T-helper 1 cell treated with Interleukin-12 subunit alpha and Interleukin-12 subunit beta and Interleukin-4 antibody, amounts not matched to agents 30 μg/mL and 1 μg/mL, for 36 hours (primary cell): Measurements from ENCODE around the gene NAA15.
"Not testable (repeated sequence)": the region's sequence is repeated elsewhere in the genome, so short reads cannot be mapped to it uniquely, and the experiment has no call there.

Source experiments
- H3K27ac Mint-ChIP-seq: one replicate; pipeline ENCODE4 v1.8.0; 2021; ENCODE audit warnings: mild to moderate bottlenecking, mixed read lengths
- H3K27me3 Mint-ChIP-seq: one replicate; pipeline ENCODE4 v1.8.0; 2021; ENCODE audit warnings: low read depth, mixed read lengths
- H3K36me3 Mint-ChIP-seq: one replicate; pipeline ENCODE4 v1.8.0; 2021; ENCODE audit warnings: low read depth, mixed read lengths
- H3K4me1 Mint-ChIP-seq: one replicate; pipeline ENCODE4 v1.8.0; 2021; ENCODE audit warnings: low read depth, mixed read lengths
- H3K4me3 Mint-ChIP-seq: one replicate; pipeline ENCODE4 v1.8.0; 2021; ENCODE audit warnings: mild to moderate bottlenecking, moderate library complexity, mixed read lengths
- H3K9me3 Mint-ChIP-seq: one replicate; pipeline ENCODE4 v1.8.0; 2021; ENCODE audit warnings: mixed read lengths

The NAA15 gene

GRCh38 chr4:139301113-139301820, at the start of gene NAA15:
Gene NAA15, plus strand, starts transcription at chr4:139301505. Its CDS starts 273 bp downstream, at chr4:139301778.
- Mint-ChIP-seq H3K36me3 (peaks cover 19% of the 10 kb centered on the region), H3K27ac (peak within 1 kb of the TSS; percentile 99), H3K27me3 (no peaks in the 10 kb centered on the region), H3K4me3 (peak within 1 kb of the TSS; percentile 99), H3K4me1 (peaks cover 33% of the 10 kb centered on the region), H3K9me3 (no peaks in the 10 kb centered on the region)

GRCh38 chr4:139253046-139253445, 48.3 kb upstream of the NAA15 start:
- Mint-ChIP-seq H3K27me3 (peaks cover 4% of the 10 kb centered on the region), H3K4me1 (no peaks in the 10 kb centered on the region), H3K36me3 (no peaks in the 10 kb centered on the region), H3K9me3 (no peaks in the 10 kb centered on the region), H3K4me3 (no peak overlapping the region), H3K27ac (no peak overlapping the region)

GRCh38 chr4:139253713-139254112, 47.6 kb upstream of the NAA15 start:
- H3K27ac Mint-ChIP-seq: no peak overlapping the region
- H3K4me3 Mint-ChIP-seq: no peak overlapping the region
- H3K36me3 Mint-ChIP-seq: no peaks in the 10 kb centered on the region
- no peaks in the 10 kb centered on the region for H3K9me3 Mint-ChIP-seq
- peaks cover 4% of the 10 kb centered on the region for H3K27me3 Mint-ChIP-seq
- no peaks in the 10 kb centered on the region for H3K4me1 Mint-ChIP-seq

- H3K27ac Mint-ChIP-seq, H3K36me3 Mint-ChIP-seq, H3K4me3 Mint-ChIP-seq, H3K27me3 Mint-ChIP-seq, H3K4me1 Mint-ChIP-seq, H3K9me3 Mint-ChIP-seq: not testable (repeated sequence)
Observed at GRCh38 chr4:139255581-139255980, 45.7 kb upstream of the NAA15 start.

- Mint-ChIP-seq H3K4me3 (no peak overlapping the region), H3K9me3 (no peaks in the 10 kb centered on the region), H3K27ac (no peak overlapping the region), H3K4me1 (no peaks in the 10 kb centered on the region), H3K27me3 (peaks cover 8% of the 10 kb centered on the region), H3K36me3 (no peaks in the 10 kb centered on the region)
Observed at GRCh38 chr4:139256349-139256748, 45.0 kb upstream of the NAA15 start.

DNA sequence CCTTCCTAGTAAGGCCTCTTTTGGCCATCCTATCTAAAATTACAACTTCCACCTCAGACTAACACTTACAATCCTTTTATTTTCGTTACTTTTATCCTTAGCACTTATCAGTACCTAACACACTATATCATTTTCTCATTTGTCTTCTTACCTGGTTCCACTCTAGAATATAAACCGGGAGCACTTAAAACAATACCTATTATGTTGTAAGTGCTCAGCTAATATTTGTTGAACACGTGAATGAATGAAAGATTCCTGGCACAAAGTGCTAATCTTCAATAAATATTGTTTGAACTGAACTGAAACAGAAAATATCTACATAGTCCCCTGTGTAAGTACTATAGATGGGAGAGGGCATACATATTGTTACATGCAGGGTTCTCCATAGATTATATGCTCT, 35.7 kb upstream of the NAA15 start:
- H3K27ac Mint-ChIP-seq: no peak overlapping the region
- no peak overlapping the region for H3K4me3 Mint-ChIP-seq
- H3K4me1 Mint-ChIP-seq: peaks cover 18% of the 10 kb centered on the region
- peaks cover 28% of the 10 kb centered on the region for H3K27me3 Mint-ChIP-seq
- H3K36me3 Mint-ChIP-seq: no peaks in the 10 kb centered on the region
- no peaks in the 10 kb centered on the region for H3K9me3 Mint-ChIP-seq

DNA sequence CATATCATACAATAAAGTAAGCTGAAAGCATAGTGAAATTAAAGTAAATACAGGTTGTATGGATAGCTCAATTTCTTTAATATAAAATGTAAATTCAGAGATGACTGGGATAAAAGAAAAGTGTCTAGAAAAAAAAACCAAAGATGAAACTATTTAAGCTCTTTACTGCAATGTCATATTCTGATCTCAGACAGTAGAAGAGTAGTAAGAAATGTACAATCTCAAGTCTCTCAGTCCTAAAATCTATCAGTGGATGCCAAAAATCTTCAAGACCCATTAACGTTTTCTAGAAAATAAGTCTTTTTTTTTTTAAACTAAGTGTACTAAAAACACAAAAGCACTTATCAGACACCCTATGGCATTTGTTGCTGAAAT, 35.1 kb upstream of the NAA15 start:
- Mint-ChIP-seq H3K9me3 (no peaks in the 10 kb centered on the region), H3K27me3 (peaks cover 28% of the 10 kb centered on the region), H3K4me1 (peaks cover 18% of the 10 kb centered on the region), H3K27ac (peak overlapping the region; percentile 50), H3K36me3 (no peaks in the 10 kb centered on the region), H3K4me3 (peak overlapping the region; percentile 69)

- Mint-ChIP-seq H3K36me3 (no peaks in the 10 kb centered on the region), H3K27ac (peak overlapping the region; percentile 50), H3K4me1 (peaks cover 18% of the 10 kb centered on the region), H3K4me3 (peak overlapping the region; percentile 69), H3K27me3 (peaks cover 26% of the 10 kb centered on the region), H3K9me3 (no peaks in the 10 kb centered on the region)
Observed at GRCh38 chr4:139266583-139267257, 34.6 kb upstream of the NAA15 start.

DNA sequence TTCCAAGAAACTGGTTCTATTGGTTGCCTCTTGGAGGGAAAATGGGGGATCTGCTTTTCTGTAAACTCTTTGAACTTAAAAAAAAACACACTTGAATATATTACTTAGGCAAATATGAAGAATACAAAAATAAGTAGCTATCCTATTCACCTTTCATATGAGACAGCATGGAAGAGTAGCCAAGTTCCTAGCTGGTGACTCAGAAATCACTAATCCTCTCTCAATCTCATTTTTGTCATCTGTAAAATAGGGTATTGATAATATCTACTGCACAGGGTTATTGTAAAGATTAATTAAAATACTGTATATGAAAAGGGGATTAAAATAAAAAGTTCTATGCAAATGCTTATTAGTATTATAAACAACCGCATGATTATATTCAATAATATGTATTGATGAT, 34.0 kb upstream of the NAA15 start:
- no peak overlapping the region for H3K27ac Mint-ChIP-seq
- H3K27me3 Mint-ChIP-seq: peaks cover 24% of the 10 kb centered on the region
- H3K9me3 Mint-ChIP-seq: no peaks in the 10 kb centered on the region
- no peaks in the 10 kb centered on the region for H3K36me3 Mint-ChIP-seq
- H3K4me3 Mint-ChIP-seq: no peak overlapping the region
- peaks cover 18% of the 10 kb centered on the region for H3K4me1 Mint-ChIP-seq

DNA sequence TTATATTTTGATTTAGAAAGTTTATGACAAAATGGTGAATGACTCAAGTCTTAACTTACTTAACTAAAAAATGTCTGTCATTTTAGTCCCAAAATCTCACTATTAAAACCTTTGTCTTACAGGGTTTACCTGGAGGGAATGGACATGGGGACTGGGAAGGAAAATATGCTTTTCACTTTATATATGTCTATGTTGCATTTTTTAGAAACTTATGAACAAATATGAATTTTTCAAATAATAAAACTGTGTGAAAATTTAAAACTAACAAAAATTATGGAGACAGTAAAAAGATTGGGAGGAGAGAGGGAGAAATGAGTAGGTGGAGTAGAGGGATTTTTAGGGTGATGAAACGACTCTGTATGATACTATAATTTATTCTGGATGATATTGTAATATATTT, 27.5 kb upstream of the NAA15 start:
- H3K36me3 Mint-ChIP-seq: no peaks in the 10 kb centered on the region
- H3K27me3 Mint-ChIP-seq: peaks cover 36% of the 10 kb centered on the region
- no peaks in the 10 kb centered on the region for H3K9me3 Mint-ChIP-seq
- peaks cover 2% of the 10 kb centered on the region for H3K4me1 Mint-ChIP-seq
- H3K27ac Mint-ChIP-seq: no peak overlapping the region
- H3K4me3 Mint-ChIP-seq: no peak overlapping the region

DNA sequence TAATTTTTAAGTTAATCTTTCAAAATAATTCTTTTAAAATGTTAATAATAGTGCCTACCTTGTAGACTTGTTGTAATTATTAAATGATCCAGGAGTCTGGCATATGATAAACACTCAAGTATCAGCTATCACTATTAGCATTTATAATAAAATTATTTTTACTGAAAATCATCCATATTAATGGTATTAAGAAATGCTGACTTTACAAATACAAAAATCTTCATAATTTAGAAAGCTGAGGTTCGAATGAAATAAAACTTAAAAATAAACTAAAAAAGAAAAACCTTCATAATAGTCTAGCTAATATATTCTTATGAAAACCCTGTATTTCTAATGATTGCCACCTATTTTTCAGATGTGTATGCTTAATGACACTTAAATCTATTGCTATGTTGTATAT, 26.5 kb upstream of the NAA15 start:
- peaks cover 2% of the 10 kb centered on the region for H3K36me3 Mint-ChIP-seq
- H3K27ac Mint-ChIP-seq: no peak overlapping the region
- H3K4me3 Mint-ChIP-seq: no peak overlapping the region
- no peaks in the 10 kb centered on the region for H3K9me3 Mint-ChIP-seq
- H3K27me3 Mint-ChIP-seq: peaks cover 43% of the 10 kb centered on the region
- H3K4me1 Mint-ChIP-seq: peaks cover 10% of the 10 kb centered on the region

GRCh38 chr4:139275281-139275735, 26.0 kb upstream of the NAA15 start:
- H3K9me3 Mint-ChIP-seq: no peaks in the 10 kb centered on the region
- H3K27ac Mint-ChIP-seq: no peak overlapping the region
- H3K36me3 Mint-ChIP-seq: peaks cover 2% of the 10 kb centered on the region
- H3K27me3 Mint-ChIP-seq: peaks cover 48% of the 10 kb centered on the region
- H3K4me1 Mint-ChIP-seq: peaks cover 12% of the 10 kb centered on the region
- no peak overlapping the region for H3K4me3 Mint-ChIP-seq

GRCh38 chr4:139278485-139278884, 22.8 kb upstream of the NAA15 start:
- H3K27me3 Mint-ChIP-seq: peaks cover 71% of the 10 kb centered on the region

GRCh38 chr4:139278912-139279759, 22.2 kb upstream of the NAA15 start:
- H3K36me3 Mint-ChIP-seq: peaks cover 2% of the 10 kb centered on the region
- H3K9me3 Mint-ChIP-seq: no peaks in the 10 kb centered on the region
- H3K27me3 Mint-ChIP-seq: peaks cover 67% of the 10 kb centered on the region
- H3K4me1 Mint-ChIP-seq: peaks cover 12% of the 10 kb centered on the region
- H3K4me3 Mint-ChIP-seq: peak overlapping the region; percentile 67
- no peak overlapping the region for H3K27ac Mint-ChIP-seq

More at GRCh38 chr4:139278485-139278884, 22.8 kb upstream of the NAA15 start:
- Mint-ChIP-seq H3K4me3 (peak overlapping the region; percentile 67), H3K36me3 (peaks cover 2% of the 10 kb centered on the region), H3K9me3 (no peaks in the 10 kb centered on the region), H3K4me1 (peaks cover 12% of the 10 kb centered on the region), H3K27ac (no peak overlapping the region)
